ENCODE results near the gene CPNE9. TPM values are rescaled to one million over a fixed set of nuclear protein-coding genes. Genes with fewer than 3 reads are reported as not detected.

CPNE9 gene
- 0.05 to 0.25 TPM (median 0.14 TPM) in 4 of 5 replicates, not detected in the other for total RNA-seq (2022; extraction: Qiagen RNA extraction)

GRCh38 chr3:9703736-9704346, at the start of gene CPNE9:
CPNE9 (plus strand) TSS chr3:9703833; CDS start chr3:9703997, 164 bp downstream.

GRCh38 chr3:9731206-9732079, 27.8 kb downstream of the CPNE9 start, which contains the start of gene BRPF1:
BRPF1 (plus strand) TSS chr3:9731735; CDS start chr3:9734141, 2,406 bp downstream.

GRCh38 chr3:9749645-9750555, 46.3 kb downstream of the CPNE9 start, which contains the start of gene OGG1:
OGG1 (plus strand) TSS chr3:9749952; CDS start chr3:9750287, 335 bp downstream.

GRCh38 chr3:9769426-9770275, 66.0 kb downstream of the CPNE9 start, which contains the start of gene CAMK1:
CAMK1 (minus strand) TSS chr3:9769947; CDS start chr3:9767749, 2,198 bp downstream.

Other genes starting within 250 kb of the CPNE9 start
- 0.06 to 0.21 TPM (median 0.08 TPM) in 5 replicates for gene LHFPL4, start 150.0 kb upstream of the CPNE9 start, total RNA-seq (2022; extraction: Qiagen RNA extraction)
- gene MTMR14, start 54.3 kb upstream of the CPNE9 start, total RNA-seq (2022; extraction: Qiagen RNA extraction) = 27.1 to 30.2 TPM (median 29.1 TPM) in 5 replicates
- gene BRPF1, start 27.9 kb downstream of the CPNE9 start, total RNA-seq (2022; extraction: Qiagen RNA extraction) = 13.1 to 19.7 TPM (median 19.2 TPM) in 5 replicates
- 14.4 to 18.5 TPM (median 17.8 TPM) in 5 replicates for gene OGG1, start 46.1 kb downstream of the CPNE9 start, total RNA-seq (2022; extraction: Qiagen RNA extraction)
- gene CAMK1, start 66.1 kb downstream of the CPNE9 start, total RNA-seq (2022; extraction: Qiagen RNA extraction) = 14.0 to 17.7 TPM (median 16.9 TPM) in 5 replicates
- 55.8 to 64.5 TPM (median 61.7 TPM) in 5 replicates for gene TADA3, start 88.6 kb downstream of the CPNE9 start, total RNA-seq (2022; extraction: Qiagen RNA extraction)
- 157 to 244 TPM (median 171 TPM) in 5 replicates for gene ARPC4, start 89.2 kb downstream of the CPNE9 start, total RNA-seq (2022; extraction: Qiagen RNA extraction)
- 4.7 to 6.7 TPM (median 6.5 TPM) in 5 replicates for gene TTLL3, start 106.4 kb downstream of the CPNE9 start, total RNA-seq (2022; extraction: Qiagen RNA extraction)
- gene RPUSD3, start 140.2 kb downstream of the CPNE9 start, total RNA-seq (2022; extraction: Qiagen RNA extraction) = 49.4 to 60.8 TPM (median 58.3 TPM) in 5 replicates
- 75.0 to 96.1 TPM (median 82.6 TPM) in 5 replicates for gene CIDEC, start 176.4 kb downstream of the CPNE9 start, total RNA-seq (2022; extraction: Qiagen RNA extraction)
- 85.1 to 101 TPM (median 91.0 TPM) in 5 replicates for gene JAGN1, start 186.8 kb downstream of the CPNE9 start, total RNA-seq (2022; extraction: Qiagen RNA extraction)
- gene IL17RE, start 199.0 kb downstream of the CPNE9 start, total RNA-seq (2022; extraction: Qiagen RNA extraction) = 0.88 to 1.7 TPM (median 1.5 TPM) in 5 replicates
- gene IL17RC, start 213.3 kb downstream of the CPNE9 start, total RNA-seq (2022; extraction: Qiagen RNA extraction) = 26.8 to 35.6 TPM (median 28.7 TPM) in 5 replicates
- 10.1 to 15.5 TPM (median 13.5 TPM) in 5 replicates for gene CRELD1, start 230.0 kb downstream of the CPNE9 start, total RNA-seq (2022; extraction: Qiagen RNA extraction)
- gene PRRT3, start 248.6 kb downstream of the CPNE9 start, total RNA-seq (2022; extraction: Qiagen RNA extraction) = 1.2 to 1.9 TPM (median 1.7 TPM) in 5 replicates